ENCODE results near the gene CBLC. TPM values are rescaled to one million over a fixed set of nuclear protein-coding genes. Genes with fewer than 3 reads are reported as not detected.
"Not testable (repeated sequence)": the region's sequence is repeated elsewhere in the genome, so short reads cannot be mapped to it uniquely, and the experiment has no call there.

Gene CBLC
- total and polyA plus RNA-seq, 7 donors: 46.8 to 64.5 (median 58.0) TPM; not detected in 4

- DNase-seq: no peak
- TF ChIP-seq CTCF (IDR thresholded peaks at IDR 0.05) (no peak), POLR2A (IDR thresholded peaks at IDR 0.05) (no peak)
- Histone ChIP-seq H3K4me1 (peaks cover 0 to 12% (median 3%) of the 10 kb centered on the region in 4 donors), H3K27ac (no peak overlapping the region), H3K4me3 (no peak overlapping the region), H3K27me3 (peaks cover 6 to 19% (median 14%) of the 10 kb centered on the region in 3 donors), H3K9me3 (no peaks in the 10 kb centered on the region), H3K36me3 (no peaks in the 10 kb centered on the region)
- WGBS, 2 donors: 53 to 92% methylated on average over 2 of the region's 2 CpGs
- intact Hi-C loops (cut with DNase I): no loop called here
Measured at GRCh38 chr19:44779150-44779549, 1.5 kb downstream of the CBLC start.

- H3K36me3 ChIP-seq; H3K9me3 ChIP-seq; DNase-seq; H3K4me1 ChIP-seq; H3K4me3 ChIP-seq; H3K27ac ChIP-seq; intact Hi-C loops (cut with DNase I): not testable (repeated sequence)
- H3K27me3 ChIP-seq: peaks cover 6 to 15% (median 14%) of the 10 kb centered on the region in 3 donors
- WGBS, 2 donors: 92 to 94% methylated on average over 2 of the region's 2 CpGs
Measured at GRCh38 chr19:44781694-44782093, 4.0 kb downstream of the CBLC start.

GRCh38 chr19:44782729-44783128, 5.0 kb downstream of the CBLC start:
- intact Hi-C loops (cut with DNase I): no loop called here
- TF ChIP-seq POLR2AphosphoS5 (IDR thresholded peaks at IDR 0.05) (no peak), EP300 (IDR thresholded peaks at IDR 0.05) (no peak)
- Histone ChIP-seq H3K9me3 (no peaks in the 10 kb centered on the region), H3K27ac (no peak overlapping the region), H3K27me3 (peaks cover 4 to 11% (median 5%) of the 10 kb centered on the region in 3 donors), H3K4me1 (peaks cover 0 to 4% (median 2%) of the 10 kb centered on the region in 4 donors), H3K36me3 (no peaks in the 10 kb centered on the region), H3K4me3 (no peak overlapping the region)
- WGBS, 2 donors: 77 to 90% methylated on average over 5 of the region's 5 CpGs
- no peak for DNase-seq

- H3K4me1 ChIP-seq: no peaks in the 10 kb centered on the region
- no peaks in the 10 kb centered on the region for H3K9me3 ChIP-seq
- H3K27ac ChIP-seq: no peak overlapping the region
- H3K27me3 ChIP-seq: peaks cover 0 to 6% (median 0%) of the 10 kb centered on the region in 3 donors
- no peaks in the 10 kb centered on the region for H3K36me3 ChIP-seq
- DNase-seq: no peak
- WGBS, 2 donors: 96 to 97% methylated on average over 4 of the region's 4 CpGs
- TF ChIP-seq EP300 (IDR thresholded peaks at IDR 0.05) (no peak), POLR2AphosphoS5 (IDR thresholded peaks at IDR 0.05) (no peak), POLR2A (IDR thresholded peaks at IDR 0.05) (no peak), CTCF (IDR thresholded peaks at IDR 0.05) (no peak)
- no peak overlapping the region for H3K4me3 ChIP-seq
- intact Hi-C loops (cut with DNase I): no loop called here
Measured at GRCh38 chr19:44783545-44783944, 5.9 kb downstream of the CBLC start.

GRCh38 chr19:44785271-44785670, 7.6 kb downstream of the CBLC start:
- 32 to 72% methylated on average over 3 of the region's 3 CpGs for WGBS, 2 donors
- intact Hi-C loops (cut with DNase I): no loop called here
- no peak overlapping the region for H3K27ac ChIP-seq
- DNase-seq: no peak
- H3K4me1 ChIP-seq: no peaks in the 10 kb centered on the region
- H3K9me3 ChIP-seq: no peaks in the 10 kb centered on the region
- no peak overlapping the region for H3K4me3 ChIP-seq
- TF ChIP-seq CTCF (IDR thresholded peaks at IDR 0.05) (no peak), POLR2AphosphoS5 (IDR thresholded peaks at IDR 0.05) (no peak), POLR2A (IDR thresholded peaks at IDR 0.05) (no peak), EP300 (IDR thresholded peaks at IDR 0.05) (no peak)
- H3K36me3 ChIP-seq: no peaks in the 10 kb centered on the region
- no peaks in the 10 kb centered on the region for H3K27me3 ChIP-seq

- Histone ChIP-seq H3K4me3 (no peak overlapping the region), H3K9me3 (no peaks in the 10 kb centered on the region), H3K27ac (no peak overlapping the region), H3K4me1 (no peaks in the 10 kb centered on the region), H3K36me3 (no peaks in the 10 kb centered on the region), H3K27me3 (no peaks in the 10 kb centered on the region)
- WGBS, 2 donors: 68 to 87% methylated on average over 15 of the region's 15 CpGs
- intact Hi-C loops (cut with DNase I): no loop called here
- no peak for DNase-seq
- TF ChIP-seq EP300 (IDR thresholded peaks at IDR 0.05): no peak
- TF ChIP-seq CTCF (IDR thresholded peaks at IDR 0.05): no peak
- TF ChIP-seq POLR2AphosphoS5 (IDR thresholded peaks at IDR 0.05): no peak
- TF ChIP-seq POLR2A (IDR thresholded peaks at IDR 0.05): no peak
Measured at GRCh38 chr19:44785993-44786392, 8.3 kb downstream of the CBLC start.
